Loucy (cell line): ENCODE data around the gene CPPED1.

Experiments used
- H2AFZ ChIP-seq: fragments of 200-600 bp; sonication (generic); 2 replicates; pipeline ENCODE4 v1.6.0; 2016; ENCODE audit warnings: antibody characterized with exemption, mild to moderate bottlenecking, low read length, moderate library complexity
- H3F3A ChIP-seq: fragments of 200-600 bp; 2 replicates; pipeline ENCODE4 v1.6.0; 2016; ENCODE audit warnings: antibody characterized with exemption, low read depth, mild to moderate bottlenecking
- H3K27me3 ChIP-seq: fragments of 200-600 bp; sonication (generic); 2 replicates; pipeline ENCODE4 v1.6.1; 2014; ENCODE audit warnings: low read length, mild to moderate bottlenecking; ENCODE audit not compliant: insufficient read depth, poor library complexity, severe bottlenecking
- H3K36me3 ChIP-seq: fragments of 200-600 bp; sonication (generic); 2 replicates; pipeline ENCODE4 v1.6.1; 2016; ENCODE audit warnings: low read length; ENCODE audit not compliant: insufficient read depth
- H3K4me1 ChIP-seq: fragments of 200-600 bp; sonication (generic); 2 replicates; pipeline ENCODE4 v1.5.1; 2014; ENCODE audit warnings: low read length, mild to moderate bottlenecking; ENCODE audit not compliant: insufficient read depth, poor library complexity, severe bottlenecking
- H3K4me2 ChIP-seq: fragments of 200-600 bp; sonication (generic); 2 replicates; pipeline ENCODE4 v1.6.0; 2014; ENCODE audit warnings: antibody characterized with exemption, low read length, low read depth, mild to moderate bottlenecking; ENCODE audit not compliant: poor library complexity, severe bottlenecking
- H3K4me3 ChIP-seq: fragments of 200-600 bp; sonication (generic); 2 replicates; pipeline ENCODE4 v1.5.1; 2014; ENCODE audit warnings: low read length, mild to moderate bottlenecking, mixed read lengths; ENCODE audit not compliant: poor library complexity, severe bottlenecking
- H3K79me2 ChIP-seq: fragments of 200-600 bp; sonication (generic); 2 replicates; pipeline ENCODE4 v1.6.1; 2014; ENCODE audit warnings: low read length; ENCODE audit not compliant: insufficient read depth
- H3K9ac ChIP-seq: fragments of 200-600 bp; sonication (generic); 2 replicates; pipeline ENCODE4 v1.6.0; 2014; ENCODE audit warnings: mild to moderate bottlenecking, low read depth, low read length, moderate library complexity; ENCODE audit not compliant: poor library complexity, severe bottlenecking
- H3K9me2 ChIP-seq: fragments of 200-600 bp; sonication (generic); replicated peaks from 2 replicates; pipeline ENCODE4 v1.6.1; 2016; ENCODE audit warnings: low read depth, low read length, mixed read lengths
- H3K9me3 ChIP-seq: fragments of 200-600 bp; sonication (generic); 2 replicates; pipeline ENCODE4 v1.6.1; 2014; ENCODE audit warnings: mild to moderate bottlenecking, antibody characterized with exemption, low read length, low read depth; ENCODE audit not compliant: insufficient read depth
- H4K20me1 ChIP-seq: fragments of 200-600 bp; sonication (generic); 2 replicates; pipeline ENCODE4 v1.6.0; 2014; ENCODE audit warnings: antibody characterized with exemption, low read length, mild to moderate bottlenecking; ENCODE audit not compliant: insufficient read depth, poor library complexity, severe bottlenecking
- CTCF ChIP-seq: fragments of 200-600 bp; sonication (generic); conservative IDR thresholded peaks from 2 replicates; pipeline ENCODE4 v1.5.1; 2014; ENCODE audit warnings: mild to moderate bottlenecking, antibody characterized with exemption, low read length
- EZH2phosphoT487 ChIP-seq: fragments of 200-600 bp; IDR thresholded peaks from 2 replicates; pipeline ENCODE4 v1.6.1; 2018; ENCODE audit warnings: antibody characterized with exemption, mild to moderate bottlenecking, moderate library complexity, borderline replicate concordance

The CPPED1 gene

GRCh38 chr16:12672986-12673385 lies 130.7 kb downstream of the CPPED1 start:
- Histone ChIP-seq H3K36me3 (no peaks in the 10 kb centered on the region), H3K4me3 (no peak overlapping the region), H3K79me2 (no peaks in the 10 kb centered on the region), H2AFZ (no peak overlapping the region), H3K27me3 (no peaks in the 10 kb centered on the region), H3K9me3 (no peaks in the 10 kb centered on the region), H4K20me1 (no peaks in the 10 kb centered on the region), H3K4me1 (no peaks in the 10 kb centered on the region), H3K9me2 (no peaks in the 10 kb centered on the region), H3K9ac (no peak overlapping the region), H3F3A (no peaks in the 10 kb centered on the region), H3K4me2 (no peak overlapping the region)
- TF ChIP-seq EZH2phosphoT487, result no peak
- TF ChIP-seq CTCF, result no peak

- H3K9me3 ChIP-seq, result no peaks in the 10 kb centered on the region
- TF ChIP-seq EZH2phosphoT487 (no peak), CTCF (no peak)
- H3F3A ChIP-seq, result no peaks in the 10 kb centered on the region
- no peaks in the 10 kb centered on the region for H3K4me1 ChIP-seq
- no peak overlapping the region for H3K4me3 ChIP-seq
- H3K79me2 ChIP-seq, result no peaks in the 10 kb centered on the region
- H4K20me1 ChIP-seq, result no peaks in the 10 kb centered on the region
- no peak overlapping the region for H3K9ac ChIP-seq
- no peaks in the 10 kb centered on the region for H3K9me2 ChIP-seq
- no peak overlapping the region for H2AFZ ChIP-seq
- no peaks in the 10 kb centered on the region for H3K36me3 ChIP-seq
- H3K4me2 ChIP-seq, result no peak overlapping the region
- no peaks in the 10 kb centered on the region for H3K27me3 ChIP-seq
Observed at GRCh38 chr16:12669908-12670307, 133.8 kb downstream of the CPPED1 start.

GRCh38 chr16:12667909-12668308 lies 135.8 kb downstream of the CPPED1 start:
- Histone ChIP-seq H3K79me2 (no peaks in the 10 kb centered on the region), H3K9ac (no peak overlapping the region), H3K4me1 (no peaks in the 10 kb centered on the region), H2AFZ (no peak overlapping the region), H4K20me1 (no peaks in the 10 kb centered on the region), H3K27me3 (no peaks in the 10 kb centered on the region), H3K36me3 (no peaks in the 10 kb centered on the region), H3K9me2 (no peaks in the 10 kb centered on the region), H3K9me3 (no peaks in the 10 kb centered on the region), H3K4me2 (no peak overlapping the region), H3K4me3 (no peak overlapping the region), H3F3A (no peaks in the 10 kb centered on the region)
- TF ChIP-seq EZH2phosphoT487 (no peak), CTCF (no peak)
